ENCODE measurements around the gene GRIK4.

DNA sequence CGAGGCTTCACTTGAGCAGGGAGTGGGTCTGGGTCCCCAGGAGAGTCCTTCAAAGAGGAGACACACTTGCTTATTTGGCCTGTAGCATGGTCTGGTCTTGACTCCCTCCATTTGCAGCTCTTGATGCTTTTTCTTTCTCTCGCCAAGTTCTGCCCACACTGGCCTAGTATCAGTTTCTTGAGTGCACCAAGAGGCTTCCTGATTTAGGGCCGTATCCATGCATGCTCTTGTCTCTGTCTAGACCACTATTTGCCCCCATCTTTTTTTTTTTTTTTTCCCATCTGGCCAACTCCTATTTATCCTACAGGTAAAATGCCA, 170.7 kb downstream of the GRIK4 start:
- no peak for TF ChIP-seq CTCF (IDR thresholded peaks at IDR 0.05)
- no peak for TF ChIP-seq POLR2A (IDR thresholded peaks at IDR 0.05)
